HCT116 (cell line): ENCODE results near the gene PDE1C. TPM values are rescaled to one million over a fixed set of nuclear protein-coding genes. Genes with fewer than 3 reads are reported as not detected.

Source experiments
- ATAC-seq: fragments of 200-7000 bp; cut with Tn5 transposase; 2 replicates; pipeline ENCODE4 v1.9.1; 2020; ENCODE audit warnings: mild to moderate bottlenecking, moderate library complexity
- BruUV-seq: library from RNA; stranded (reverse); fragments of 400-500 nt; replicated peaks from 2 replicates; lab custom pipeline; 2021; lab: Mats Ljungman, UMichigan
- CTCF ChIA-PET: fragments of 300-600 bp; sonication (Branson Sonifier 250); formaldehyde crosslinking; loops from one replicate; lab custom pipeline; 2021; ENCODE audit warnings: antibody characterized with exemption; lab: Charles Lee
- POLR2A ChIA-PET: fragments of 300-600, 350-600 bp; sonication (Branson Sonifier 250); formaldehyde crosslinking; loops from one replicate; lab custom pipeline; 2021; ENCODE audit warnings: antibody characterized with exemption; lab: Charles Lee
- RAD21 ChIA-PET, 2 experiments: fragments of 300-600 bp; sonication (Branson Sonifier 250); formaldehyde crosslinking; loops; one replicate each; lab custom pipeline; 2023; ENCODE audit warnings: low total read pairs in 2 of 2; ENCODE audit not compliant: uncharacterized antibody in 2 of 2, unreplicated experiment in 2 of 2, low non-redundant PET in 1 of 2; lab: Charles Lee
- DNase-seq: peaks from one replicate; pipeline ENCODE4 v3.0.0-alpha.2; 2010; ENCODE audit warnings: low read depth, low spot score
- H2AFZ ChIP-seq: fragments of 200-600 bp; shearing (Covaris generic), sonication (generic); 2 replicates; pipeline ENCODE4 v1.6.1; 2017; ENCODE audit warnings: low read depth, mixed run types, mixed read lengths, antibody characterized with exemption, low read length; ENCODE audit not compliant: poor library complexity, severe bottlenecking
- H3K27ac ChIP-seq: 2 replicates; pipeline ENCODE4 v1.5.1; 2012; ENCODE audit warnings: low read depth, low read length
- H3K27me3 ChIP-seq: fragments of 200-600 bp; sonication (generic); 2 replicates; pipeline ENCODE4 v1.6.1; 2016; ENCODE audit warnings: mixed run types, low read length, mixed read lengths; ENCODE audit not compliant: insufficient read depth
- H3K36me3 ChIP-seq, 2 experiments: fragments of 200-500 bp in 1 of 2; fragments of 200-600 bp in 1 of 2; sonication (Bioruptor generic) in 1 of 2; sonication (generic) in 1 of 2; 2 replicates each; pipeline versions ENCODE4 v1.5.1 to v1.6.1; 2014 to 2016; ENCODE audit warnings: low read length in 2 of 2, inconsistent platforms in 1 of 2, mixed read lengths in 1 of 2, mixed run types in 1 of 2; ENCODE audit not compliant: insufficient read depth in 2 of 2, control insufficient read depth in 1 of 2
- H3K4me1 ChIP-seq, 2 experiments: fragments of 200-600 bp in 1 of 2; sonication (generic) in 1 of 2; 2 replicates each; pipeline versions ENCODE4 v1.5.1 to v1.6.1; 2012 to 2017; ENCODE audit warnings: low read length in 2 of 2, inconsistent platforms in 1 of 2, mild to moderate bottlenecking in 1 of 2, mixed read lengths in 1 of 2, mixed run types in 1 of 2, moderate library complexity in 1 of 2; ENCODE audit not compliant: insufficient read depth in 2 of 2, control insufficient read depth in 1 of 2
- H3K4me2 ChIP-seq: fragments of 200-600 bp; sonication (generic); 2 replicates; pipeline ENCODE4 v1.6.1; 2017; ENCODE audit warnings: mixed run types, low read length, mixed read lengths
- H3K4me3 ChIP-seq, 2 experiments: fragments of 200-600 bp in 1 of 2; sonication (generic) in 1 of 2; replicated peaks in 1 of 2; 2 replicates each; pipeline ENCODE4 v1.5.1; 2011 to 2016; ENCODE audit warnings: low read length in 2 of 2, control low read depth in 1 of 2, low read depth in 1 of 2, mild to moderate bottlenecking in 1 of 2, mixed read lengths in 1 of 2, mixed run types in 1 of 2
- H3K79me2 ChIP-seq: fragments of 200-600 bp; sonication (generic); 2 replicates; pipeline ENCODE4 v1.6.1; 2017; ENCODE audit warnings: mild to moderate bottlenecking, mixed run types, low read length, moderate library complexity, mixed read lengths; ENCODE audit not compliant: insufficient read depth
- H3K9ac ChIP-seq: fragments of 200-600 bp; sonication (generic); 2 replicates; pipeline ENCODE4 v1.6.1; 2016; ENCODE audit warnings: low read length, mixed read lengths
- H3K9me2 ChIP-seq: fragments of 200-600 bp; sonication (generic), shearing (Covaris generic); 2 replicates; pipeline ENCODE4 v1.6.1; 2017; ENCODE audit warnings: mixed run types, mild to moderate bottlenecking, moderate library complexity; ENCODE audit not compliant: insufficient read depth
- H3K9me3 ChIP-seq, 2 experiments: fragments of 200-500 bp in 1 of 2; fragments of 200-600 bp in 1 of 2; sonication (Bioruptor generic) in 1 of 2; sonication (generic) in 1 of 2; 2 replicates each; pipeline ENCODE4 v1.6.1; 2014 to 2017; ENCODE audit warnings: low read length in 2 of 2, mixed read lengths in 2 of 2, inconsistent platforms in 1 of 2, low read depth in 1 of 2, mild to moderate bottlenecking in 1 of 2, mixed run types in 1 of 2, moderate library complexity in 1 of 2; ENCODE audit not compliant: control insufficient read depth in 1 of 2, insufficient read depth in 1 of 2
- H4K20me1 ChIP-seq: fragments of 200-600 bp; sonication (generic), shearing (Covaris generic); 2 replicates; pipeline ENCODE4 v1.6.1; 2017; ENCODE audit warnings: mixed run types, mild to moderate bottlenecking, moderate library complexity; ENCODE audit not compliant: insufficient read depth
- CEBPB ChIP-seq: IDR thresholded peaks from 2 replicates; pipeline ENCODE4 v1.6.1; 2012; ENCODE audit warnings: low read depth
- EGR1 ChIP-seq: IDR thresholded peaks from 2 replicates; pipeline ENCODE4 v1.6.1; 2012; ENCODE audit warnings: low read depth
- ELF1 ChIP-seq: IDR thresholded peaks from 2 replicates; pipeline ENCODE4 v1.6.1; 2012; ENCODE audit warnings: low read depth, borderline replicate concordance
- EZH2 ChIP-seq: fragments of 200-600 bp; sonication (generic); IDR thresholded peaks from 2 replicates; pipeline ENCODE4 v1.6.1; 2017; ENCODE audit warnings: antibody characterized with exemption, mixed run types
- EZH2phosphoT487 ChIP-seq: fragments of 200-600 bp; IDR thresholded peaks from 2 replicates; pipeline ENCODE4 v1.6.1; 2018; ENCODE audit warnings: antibody characterized with exemption, borderline replicate concordance
- FOSL1 ChIP-seq: IDR thresholded peaks from 2 replicates; pipeline ENCODE4 v1.6.1; 2012; ENCODE audit warnings: low read depth
- JUND ChIP-seq: IDR thresholded peaks from 2 replicates; pipeline ENCODE4 v1.6.1; 2012
- MAX ChIP-seq: IDR thresholded peaks from 2 replicates; pipeline ENCODE4 v1.6.1; 2012
- POLR2A ChIP-seq: IDR thresholded peaks from 2 replicates; pipeline ENCODE4 v1.7.0; 2011; ENCODE audit warnings: borderline replicate concordance; ENCODE audit not compliant: insufficient read depth, insufficient read length; ENCODE audit errors: extremely low read depth
- RAD21 ChIP-seq: IDR thresholded peaks from 2 replicates; pipeline ENCODE4 v1.6.1; 2012; ENCODE audit warnings: low read depth, mild to moderate bottlenecking
- REST ChIP-seq: IDR thresholded peaks from 2 replicates; pipeline ENCODE4 v1.6.1; 2012; ENCODE audit warnings: low read depth
- SIN3A ChIP-seq: IDR thresholded peaks from 2 replicates; pipeline ENCODE4 v1.6.1; 2012; ENCODE audit warnings: low read depth
- SP1 ChIP-seq: IDR thresholded peaks from 2 replicates; pipeline ENCODE4 v1.6.1; 2012; ENCODE audit warnings: low read depth
- SRF ChIP-seq: IDR thresholded peaks from 2 replicates; pipeline ENCODE4 v1.6.1; 2012; ENCODE audit warnings: low read depth
- TCF7L2 ChIP-seq: IDR thresholded peaks from 2 replicates; pipeline ENCODE4 v1.7.0; 2011; ENCODE audit warnings: borderline replicate concordance, inconsistent platforms; ENCODE audit not compliant: insufficient read depth, insufficient read length; ENCODE audit errors: extremely low read depth
- YY1 ChIP-seq: IDR thresholded peaks from 2 replicates; pipeline ENCODE4 v1.6.1; 2011; ENCODE audit warnings: low read length, low read depth, moderate library complexity, mild to moderate bottlenecking; ENCODE audit not compliant: insufficient replicate concordance; ENCODE audit errors: extremely low read depth
- ZBTB33 ChIP-seq: IDR thresholded peaks from 2 replicates; pipeline ENCODE4 v1.6.1; 2011; ENCODE audit warnings: mild to moderate bottlenecking, low read length, moderate library complexity; ENCODE audit not compliant: insufficient replicate concordance; ENCODE audit errors: extremely low read depth
- ZFX ChIP-seq: fragments of 450-650 bp; IDR thresholded peaks from 2 replicates; pipeline ENCODE4 v1.6.1; 2017
- ZNF274 ChIP-seq: fragments of 200-500 bp; sonication (Bioruptor generic); IDR thresholded peaks from 2 replicates; pipeline ENCODE4 v1.6.1; 2014; ENCODE audit warnings: mild to moderate bottlenecking, low read depth, low read length, inconsistent platforms
- intact Hi-C: fragments of 100-400 bp; cut with micrococcal nuclease; formaldehyde crosslinking; loops from 2 replicates; pipeline ENCODE4 v1.10.0; 2022
- total RNA-seq: library from RNA; stranded (reverse); gene quantifications from one replicate; pipeline ENCODE4 v1.2.1, GENCODE V29; 2021; ENCODE audit not compliant: unreplicated experiment

The PDE1C gene
- total RNA-seq, 1 experiment from 2014 or later, result 0.17 TPM

GRCh38 chr7:31940167-31940566 is 130.0 kb downstream of the PDE1C start:
- no peaks in the 10 kb centered on the region for H4K20me1 ChIP-seq
- intact Hi-C loops, result no loop called here
- POLR2A ChIA-PET, result no interaction called here
- H3K27me3 ChIP-seq, result no peaks in the 10 kb centered on the region
- no peak overlapping the region for H3K9ac ChIP-seq
- H3K9me3 ChIP-seq, result no peaks in the 10 kb centered on the region
- no peak overlapping the region for H2AFZ ChIP-seq
- TF ChIP-seq POLR2A (no peak), YY1 (no peak), ZFX (no peak), FOSL1 (no peak), TCF7L2 (no peak), MAX (no peak), SIN3A (no peak), EZH2 (no peak), ELF1 (no peak), CEBPB (no peak), SP1 (no peak), EZH2phosphoT487 (no peak), JUND (no peak), RAD21 (no peak), ZBTB33 (no peak), SRF (no peak), ZNF274 (no peak), EGR1 (no peak), REST (no peak)
- TF ChIP-seq, all 23 proteins: peak for 0
- H3K79me2 ChIP-seq, result no peaks in the 10 kb centered on the region
- no peak for ATAC-seq
- H3K4me1 ChIP-seq, result no peaks in the 10 kb centered on the region
- H3K36me3 ChIP-seq, result no peaks in the 10 kb centered on the region
- H3K27ac ChIP-seq, result no peak overlapping the region
- BruUV-seq, result no TSS peak
- RAD21 ChIA-PET, result no interaction called here
- H3K4me2 ChIP-seq, result no peak overlapping the region
- no peak overlapping the region for H3K4me3 ChIP-seq
- DNase-seq, result no peak
- CTCF ChIA-PET, result no interaction called here
- no peaks in the 10 kb centered on the region for H3K9me2 ChIP-seq
